GM21381 (cell line): Measurements from ENCODE around the gene HBQ1.
"Not testable (repeated sequence)": the region's sequence is repeated elsewhere in the genome, so short reads cannot be mapped to it uniquely, and the experiment has no call there.

Experiments used
- ATAC-seq: cut with Tn5 transposase; IDR thresholded peaks from one replicate; pipeline ENCODE4 v1.9.1; 2021; ENCODE audit warnings: mild to moderate bottlenecking, moderate library complexity; ENCODE audit not compliant: unreplicated experiment

Gene HBQ1

GRCh38 chr16:160242-160641 is 20.0 kb upstream of the HBQ1 start:
- not testable (repeated sequence) for ATAC-seq

DNA sequence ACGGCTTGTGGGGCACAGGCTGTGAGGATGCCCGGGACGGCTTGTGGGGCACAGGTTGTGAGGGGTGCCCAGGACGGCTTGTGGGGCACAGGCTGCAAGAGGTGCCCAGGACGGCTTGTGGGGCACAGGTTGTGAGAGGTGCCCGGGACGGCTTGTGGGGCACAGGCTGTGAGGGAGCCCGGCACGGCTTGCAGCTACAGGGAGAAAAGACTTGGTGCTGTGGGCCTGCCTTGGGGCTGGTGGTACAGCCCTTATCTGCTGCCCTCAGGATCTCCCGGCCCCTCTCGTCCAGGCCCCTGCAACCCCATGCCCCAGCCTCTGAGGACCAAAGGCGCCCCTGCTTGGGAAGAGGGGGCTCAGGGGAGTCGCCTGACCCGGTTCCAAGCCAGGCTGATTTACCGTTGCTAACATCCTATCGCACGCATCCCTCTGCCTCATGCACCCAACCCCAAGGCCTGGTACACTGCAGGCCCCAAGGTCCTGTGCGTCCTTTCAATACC is 19.5 kb upstream of the HBQ1 start:
- ATAC-seq, result no peak

DNA sequence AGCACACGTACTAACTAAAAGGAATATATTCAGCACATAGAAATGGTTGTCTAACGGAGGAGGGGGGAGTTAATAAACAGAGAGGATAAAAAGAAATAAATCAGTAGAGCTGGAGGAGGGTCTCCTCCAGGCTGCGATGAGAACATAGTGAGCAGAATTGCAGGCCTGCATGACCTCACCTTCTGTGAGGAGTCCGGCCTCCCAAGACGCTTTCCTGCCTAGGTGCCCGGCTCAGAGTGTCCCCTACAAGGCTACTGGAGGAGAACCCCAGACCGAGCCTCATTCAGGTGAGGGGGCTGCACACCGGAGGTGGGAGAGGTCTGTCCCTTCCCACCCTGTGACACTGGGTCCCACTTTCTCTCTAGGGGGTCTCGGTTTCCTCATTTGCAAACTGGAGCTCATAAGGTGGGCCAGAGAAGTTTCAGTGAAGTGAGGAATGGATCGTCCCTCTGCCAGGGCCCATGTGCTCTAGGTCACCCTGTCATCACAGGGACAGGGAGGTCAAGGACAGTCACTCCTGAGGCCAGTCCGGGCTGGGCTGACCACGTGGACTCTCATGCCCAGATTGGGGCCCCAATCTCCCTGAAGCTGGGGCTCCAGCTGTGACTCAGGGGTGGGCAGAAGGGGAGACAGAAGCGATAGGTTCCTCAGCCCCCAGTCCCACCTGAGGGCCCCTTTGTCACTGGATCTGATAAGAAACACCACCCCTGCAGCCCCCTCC is 17.8 kb upstream of the HBQ1 start:
- no peak for ATAC-seq

- not testable (repeated sequence) for ATAC-seq
Observed at GRCh38 chr16:163139-163538, 17.1 kb upstream of the HBQ1 start.

- not testable (repeated sequence) for ATAC-seq
Observed at GRCh38 chr16:163696-164095, 16.6 kb upstream of the HBQ1 start.

GRCh38 chr16:164134-164823 is 16.0 kb upstream of the HBQ1 start:
- ATAC-seq, result not testable (repeated sequence)

GRCh38 chr16:164827-165538 is 15.3 kb upstream of the HBQ1 start:
- ATAC-seq, result no peak

- ATAC-seq, result no peak
Observed at GRCh38 chr16:165539-166374, 14.5 kb upstream of the HBQ1 start, which contains the start of gene HBM. HBM (plus strand) TSS chr16:165978; CDS start chr16:165998, 20 bp downstream.

GRCh38 chr16:166375-167121 is 13.7 kb upstream of the HBQ1 start:
- ATAC-seq, result no peak

DNA sequence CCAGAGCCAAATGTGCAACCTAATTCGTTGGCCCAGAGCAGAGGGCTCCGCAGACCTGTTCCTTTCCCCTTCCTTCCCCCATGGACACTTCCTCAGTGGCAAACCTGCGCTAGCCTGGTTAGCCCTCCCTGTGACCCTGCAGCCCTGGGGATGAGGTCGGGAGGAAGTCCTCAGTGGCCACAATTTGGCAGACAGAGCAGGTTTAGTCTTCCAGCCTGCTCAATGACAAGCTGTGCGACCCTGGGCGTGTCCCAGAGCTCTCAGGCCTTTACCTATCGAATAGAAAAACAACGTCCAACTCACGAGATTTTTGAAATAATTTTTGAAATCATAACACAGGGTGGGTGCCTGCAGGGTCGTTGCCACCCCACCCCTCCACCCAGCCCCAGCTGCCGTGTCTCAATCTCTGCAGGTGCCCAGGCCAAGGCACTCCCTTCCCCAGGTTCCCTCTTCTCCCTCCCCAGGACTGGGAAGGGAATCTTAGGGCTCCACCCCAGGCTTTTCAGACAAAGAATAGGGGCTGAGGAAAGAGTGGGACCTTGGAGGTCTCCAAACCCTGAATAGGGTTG is 13.1 kb upstream of the HBQ1 start:
- ATAC-seq, result no peak

- ATAC-seq, result no peak
Observed at GRCh38 chr16:168424-168823, 11.8 kb upstream of the HBQ1 start.

- no peak for ATAC-seq
Observed at GRCh38 chr16:169014-169413, 11.2 kb upstream of the HBQ1 start.

DNA sequence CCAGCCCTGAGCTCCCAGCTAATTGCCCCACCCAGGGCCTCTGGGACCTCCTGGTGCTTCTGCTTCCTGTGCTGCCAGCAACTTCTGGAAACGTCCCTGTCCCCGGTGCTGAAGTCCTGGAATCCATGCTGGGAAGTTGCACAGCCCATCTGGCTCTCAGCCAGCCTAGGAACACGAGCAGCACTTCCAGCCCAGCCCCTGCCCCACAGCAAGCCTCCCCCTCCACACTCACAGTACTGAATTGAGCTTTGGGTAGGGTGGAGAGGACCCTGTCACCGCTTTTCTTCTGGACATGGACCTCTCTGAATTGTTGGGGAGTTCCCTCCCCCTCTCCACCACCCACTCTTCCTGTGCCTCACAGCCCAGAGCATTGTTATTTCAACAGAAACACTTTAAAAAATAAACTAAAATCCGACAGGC is 10.2 kb upstream of the HBQ1 start:
- ATAC-seq, result not testable (repeated sequence)

GRCh38 chr16:170788-171187 is 9.5 kb upstream of the HBQ1 start:
- ATAC-seq, result no peak

GRCh38 chr16:172374-172941 is 7.8 kb upstream of the HBQ1 start, which contains the start of gene HBA2:
HBA2 (plus strand) TSS chr16:172876; CDS start chr16:172913, 37 bp downstream.
- ATAC-seq, result not testable (repeated sequence)

DNA sequence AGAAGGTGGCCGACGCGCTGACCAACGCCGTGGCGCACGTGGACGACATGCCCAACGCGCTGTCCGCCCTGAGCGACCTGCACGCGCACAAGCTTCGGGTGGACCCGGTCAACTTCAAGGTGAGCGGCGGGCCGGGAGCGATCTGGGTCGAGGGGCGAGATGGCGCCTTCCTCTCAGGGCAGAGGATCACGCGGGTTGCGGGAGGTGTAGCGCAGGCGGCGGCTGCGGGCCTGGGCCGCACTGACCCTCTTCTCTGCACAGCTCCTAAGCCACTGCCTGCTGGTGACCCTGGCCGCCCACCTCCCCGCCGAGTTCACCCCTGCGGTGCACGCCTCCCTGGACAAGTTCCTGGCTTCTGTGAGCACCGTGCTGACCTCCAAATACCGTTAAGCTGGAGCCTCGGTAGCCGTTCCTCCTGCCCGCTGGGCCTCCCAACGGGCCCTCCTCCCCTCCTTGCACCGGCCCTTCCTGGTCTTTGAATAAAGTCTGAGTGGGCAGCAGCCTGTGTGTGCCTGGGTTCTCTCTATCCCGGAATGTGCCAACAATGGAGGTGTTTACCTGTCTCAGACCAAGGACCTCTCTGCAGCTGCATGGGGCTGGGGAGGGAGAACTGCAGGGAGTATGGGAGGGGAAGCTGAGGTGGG is 6.9 kb upstream of the HBQ1 start:
- ATAC-seq, result not testable (repeated sequence)

DNA sequence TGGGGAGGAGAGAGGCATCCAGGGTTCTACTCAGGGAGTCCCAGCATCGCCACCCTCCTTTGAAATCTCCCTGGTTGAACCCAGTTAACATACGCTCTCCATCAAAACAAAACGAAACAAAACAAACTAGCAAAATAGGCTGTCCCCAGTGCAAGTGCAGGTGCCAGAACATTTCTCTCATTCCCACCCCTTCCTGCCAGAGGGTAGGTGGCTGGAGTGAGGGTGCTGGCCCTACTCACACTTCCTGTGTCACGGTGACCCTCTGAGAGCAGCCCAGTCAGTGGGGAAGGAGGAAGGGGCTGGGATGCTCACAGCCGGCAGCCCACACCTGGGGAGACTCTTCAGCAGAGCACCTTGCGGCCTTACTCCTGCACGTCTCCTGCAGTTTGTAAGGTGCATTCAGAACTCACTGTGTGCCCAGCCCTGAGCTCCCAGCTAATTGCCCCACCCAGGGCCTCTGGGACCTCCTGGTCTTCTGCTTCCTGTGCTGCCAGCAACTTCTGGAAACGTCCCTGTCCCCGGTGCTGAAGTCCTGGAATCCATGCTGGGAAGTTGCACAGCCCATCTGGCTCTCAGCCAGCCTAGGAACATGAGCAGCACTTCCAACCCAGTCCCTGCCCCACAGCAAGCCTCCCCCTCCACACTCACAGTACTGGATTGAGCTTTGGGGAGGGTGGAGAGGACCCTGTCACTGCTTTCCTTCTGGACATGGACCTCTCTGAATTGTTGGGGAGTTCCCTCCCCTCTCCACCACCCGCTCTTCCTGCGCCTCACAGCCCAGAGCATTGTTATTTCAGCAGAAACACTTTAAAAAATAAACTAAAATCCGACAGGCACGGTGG is 6.1 kb upstream of the HBQ1 start:
- ATAC-seq, result not testable (repeated sequence)
